GDM1 (cell line): ENCODE results near the gene PTGER4.

Experiments
- DNase-seq: peaks from one replicate; lab custom pipeline; 2025; lab: John Stamatoyannopoulos, UW

The PTGER4 gene

DNA sequence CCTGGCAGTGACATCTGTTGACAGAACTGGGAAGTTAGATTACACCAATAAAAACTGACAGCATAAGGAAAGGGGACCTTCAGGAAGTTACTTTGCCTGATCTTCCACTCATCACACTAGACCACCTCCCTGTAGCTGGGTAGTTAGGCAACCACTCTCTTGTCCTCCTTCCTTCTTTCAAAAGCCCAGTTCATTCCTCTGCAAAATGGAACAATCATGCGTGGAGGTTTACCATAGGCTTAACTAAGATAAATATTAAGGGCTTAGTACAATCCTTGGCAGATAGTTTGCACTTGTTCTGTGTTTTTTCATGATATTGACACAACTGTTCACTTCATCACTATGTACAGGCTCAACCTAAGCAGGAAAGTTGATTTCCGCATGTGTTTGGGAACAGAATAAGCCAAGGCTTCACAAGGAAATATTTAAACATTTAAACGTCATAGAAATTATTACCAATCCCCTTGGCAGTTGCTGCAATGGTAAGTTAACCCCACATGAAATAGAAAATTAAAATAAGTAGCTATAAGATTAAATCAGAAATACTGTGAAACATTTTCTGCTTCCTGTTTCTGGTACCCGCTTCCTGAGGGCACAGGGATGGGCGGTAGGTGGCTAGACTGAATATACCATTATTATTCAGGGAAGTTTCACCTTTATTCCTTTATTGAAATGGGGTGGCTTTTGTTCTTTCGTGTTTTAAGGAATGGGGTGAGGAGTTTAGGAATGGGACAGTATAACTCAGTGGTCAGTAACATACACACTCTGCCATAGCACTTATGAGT, 9.9 kb upstream of the PTGER4 start:
- no peak for DNase-seq

DNA sequence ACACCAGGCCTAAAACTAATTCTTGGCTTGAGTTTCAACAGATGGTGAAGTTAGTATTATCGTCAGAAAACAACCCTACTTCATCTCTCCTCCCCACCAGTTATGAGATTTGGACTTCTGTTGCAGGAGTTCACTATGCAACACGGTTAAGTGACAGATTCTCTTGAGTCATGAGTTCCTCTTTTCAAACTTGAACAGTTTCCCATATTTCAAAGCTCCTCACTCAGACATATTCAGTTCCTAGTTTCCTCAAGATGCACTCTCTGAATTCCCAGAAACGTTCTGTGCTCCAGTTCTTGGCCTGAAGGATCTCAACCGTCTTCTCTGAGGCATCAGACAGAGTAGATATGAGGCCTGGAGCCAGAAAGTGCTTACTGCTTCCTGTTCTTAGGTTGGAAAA, 7.3 kb upstream of the PTGER4 start:
- peak; percentile 19 for DNase-seq

DNA sequence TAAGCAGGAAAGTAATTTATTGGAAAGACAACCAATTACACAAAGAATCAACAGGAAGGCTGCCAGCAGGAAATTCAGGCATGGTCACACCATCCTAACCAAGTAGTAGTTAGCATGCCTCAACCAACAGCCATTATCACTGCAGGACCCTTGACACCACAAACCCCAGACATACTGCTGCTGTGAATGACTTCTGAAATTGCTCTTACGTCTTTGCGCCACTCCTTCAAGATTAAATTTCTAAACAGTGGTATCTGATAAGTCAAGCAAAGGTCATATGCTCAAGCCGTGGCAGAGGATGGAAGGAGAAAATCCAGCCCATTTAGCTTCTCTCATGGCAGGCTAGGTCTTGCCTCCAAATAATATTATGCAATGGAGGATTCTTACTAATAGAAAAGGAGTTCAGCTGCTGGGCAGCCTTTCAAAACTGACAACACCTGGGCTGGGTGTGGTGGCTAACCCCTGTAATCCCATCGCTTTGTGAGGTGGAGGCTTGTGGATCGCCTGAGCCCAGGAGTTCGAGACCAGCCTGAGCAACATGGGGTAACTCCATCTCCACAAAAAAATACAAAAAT, 5.0 kb upstream of the PTGER4 start:
- no peak for DNase-seq

DNA sequence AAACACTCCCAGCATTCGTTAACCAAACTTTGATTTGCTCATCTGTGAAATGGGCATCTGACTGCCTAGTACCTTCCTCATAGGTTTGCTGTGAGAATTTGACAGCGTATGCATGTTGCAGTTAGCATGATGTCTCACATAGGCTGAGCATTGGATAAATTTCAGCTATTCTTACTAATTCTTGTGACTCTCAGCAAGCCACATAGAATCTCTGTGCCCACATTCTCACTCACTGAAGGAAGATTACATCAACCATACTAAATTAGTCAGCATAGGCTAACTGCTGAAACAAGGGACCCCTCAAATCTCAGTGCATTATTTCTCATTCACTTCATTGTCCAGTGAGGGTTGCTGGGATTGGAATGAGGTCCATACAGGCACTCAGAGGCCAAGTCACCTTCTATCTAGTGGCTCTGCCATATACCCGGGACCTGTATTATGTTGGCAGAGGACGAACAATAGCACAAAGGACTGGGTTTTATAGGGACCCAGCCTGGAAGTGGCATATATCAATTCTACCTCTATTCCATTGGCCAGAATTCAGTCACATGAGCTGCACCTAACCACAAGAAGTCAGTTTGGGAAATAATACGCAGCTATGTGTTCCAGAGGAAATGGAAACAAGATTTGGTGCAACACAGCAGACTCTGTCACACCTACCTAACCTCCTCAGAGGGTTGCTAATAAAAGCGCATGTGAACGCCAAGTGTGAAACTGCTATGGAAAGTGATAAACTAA, 4.2 kb upstream of the PTGER4 start:
- no peak for DNase-seq

DNA sequence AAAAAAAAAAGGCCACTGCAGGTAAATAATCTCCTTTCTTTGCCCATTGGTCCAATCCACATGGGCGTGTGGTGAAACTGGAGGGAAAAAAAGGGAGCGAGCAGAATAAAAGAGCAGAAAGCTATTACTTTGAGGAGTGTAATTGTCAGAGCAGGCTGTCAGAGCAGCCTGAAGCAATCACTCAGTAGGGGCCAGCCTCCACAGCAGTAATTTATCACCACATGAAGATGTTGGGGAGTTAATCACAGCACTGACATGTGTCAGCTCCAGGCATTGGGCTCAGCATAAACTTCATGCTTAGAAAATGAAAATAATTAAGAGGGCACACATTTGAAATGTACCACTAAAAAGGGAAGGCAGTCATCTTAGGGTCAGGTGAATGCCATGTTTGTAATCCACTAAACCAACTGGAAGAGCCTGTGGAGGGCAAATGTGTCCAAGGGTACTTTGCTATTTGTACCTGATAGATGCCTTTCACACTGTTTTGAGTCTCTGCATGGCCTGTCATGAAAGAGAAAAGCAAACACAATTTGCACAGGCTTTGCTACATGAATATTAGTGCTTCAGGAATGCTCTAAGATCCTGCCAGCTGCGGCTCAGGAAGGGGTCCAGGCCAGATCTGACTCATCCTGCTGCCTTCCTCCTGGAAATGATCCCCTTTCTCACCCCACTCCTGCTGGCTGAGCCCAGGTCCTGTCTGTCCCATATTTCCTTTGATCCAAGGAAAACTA, 2.9 kb upstream of the PTGER4 start:
- no peak for DNase-seq

DNA sequence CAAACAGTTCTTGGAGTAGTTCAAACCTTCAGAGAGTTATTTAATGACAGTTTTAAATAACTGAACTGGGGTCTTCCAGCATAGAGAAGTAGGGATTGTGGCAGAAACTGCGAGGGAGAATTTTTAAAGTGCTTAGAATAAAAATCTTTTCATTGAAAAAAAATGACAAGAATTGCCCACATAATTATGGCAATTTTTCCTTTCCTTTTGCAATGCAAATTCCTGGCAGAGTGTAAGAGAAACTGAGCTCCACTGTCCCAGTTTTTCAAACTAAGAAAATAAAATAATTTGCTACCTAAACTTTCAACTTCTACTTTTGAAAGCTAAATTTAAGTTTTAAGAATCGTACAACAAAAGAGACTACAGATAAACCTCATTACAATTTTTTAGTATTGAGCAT, 2.3 kb upstream of the PTGER4 start:
- no peak for DNase-seq

DNA sequence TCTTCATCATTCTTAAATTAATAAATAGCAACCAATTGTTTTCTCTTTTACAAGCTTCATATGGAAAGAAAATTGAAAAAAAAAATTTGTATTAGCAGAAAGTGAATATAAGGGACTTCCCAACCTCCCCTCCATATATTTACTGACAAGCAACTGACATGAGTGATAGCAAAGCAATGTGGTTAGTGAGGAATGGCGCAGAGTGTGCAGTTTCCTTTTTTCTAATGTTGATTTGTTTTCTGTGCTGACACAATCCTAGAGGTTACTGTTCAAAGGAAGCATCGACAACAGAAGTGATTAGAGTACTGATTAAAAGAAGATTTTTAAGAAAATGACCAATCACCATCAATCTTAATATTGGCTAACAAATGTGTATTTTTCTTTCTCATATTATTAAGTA, 1.7 kb upstream of the PTGER4 start:
- no peak for DNase-seq

DNA sequence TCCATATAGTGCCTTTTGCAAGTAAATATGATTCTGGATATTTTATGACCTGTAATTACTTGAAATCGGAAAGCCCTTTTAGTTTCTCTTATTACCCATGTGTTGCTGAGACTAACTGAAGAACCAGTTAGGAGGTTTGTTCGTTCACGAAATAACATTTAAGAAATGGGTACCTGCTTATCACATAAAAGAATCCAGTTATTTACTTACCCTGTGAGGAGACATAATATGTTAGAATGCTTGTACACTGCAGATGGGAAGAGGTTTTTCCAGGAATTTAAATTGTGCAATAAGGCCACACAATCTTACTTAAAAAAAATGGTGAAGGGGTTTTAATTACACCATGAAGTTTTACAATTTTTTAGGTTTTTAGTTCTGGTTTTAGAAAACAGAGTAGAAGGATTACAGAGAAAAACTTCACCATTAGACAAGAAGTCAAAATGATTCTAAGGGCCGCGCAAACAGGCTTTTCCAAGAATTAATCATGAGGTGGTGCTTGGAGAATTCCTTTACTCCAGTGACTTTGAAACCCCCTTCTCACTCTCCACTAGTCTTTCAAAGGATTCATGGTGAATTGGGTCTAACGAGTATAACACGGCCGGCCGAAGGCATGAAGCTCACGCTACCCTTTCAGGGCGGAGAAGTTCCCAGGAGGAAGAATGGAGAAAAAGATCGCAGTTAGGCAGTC, 1.1 kb upstream of the PTGER4 start:
- no peak for DNase-seq

DNA sequence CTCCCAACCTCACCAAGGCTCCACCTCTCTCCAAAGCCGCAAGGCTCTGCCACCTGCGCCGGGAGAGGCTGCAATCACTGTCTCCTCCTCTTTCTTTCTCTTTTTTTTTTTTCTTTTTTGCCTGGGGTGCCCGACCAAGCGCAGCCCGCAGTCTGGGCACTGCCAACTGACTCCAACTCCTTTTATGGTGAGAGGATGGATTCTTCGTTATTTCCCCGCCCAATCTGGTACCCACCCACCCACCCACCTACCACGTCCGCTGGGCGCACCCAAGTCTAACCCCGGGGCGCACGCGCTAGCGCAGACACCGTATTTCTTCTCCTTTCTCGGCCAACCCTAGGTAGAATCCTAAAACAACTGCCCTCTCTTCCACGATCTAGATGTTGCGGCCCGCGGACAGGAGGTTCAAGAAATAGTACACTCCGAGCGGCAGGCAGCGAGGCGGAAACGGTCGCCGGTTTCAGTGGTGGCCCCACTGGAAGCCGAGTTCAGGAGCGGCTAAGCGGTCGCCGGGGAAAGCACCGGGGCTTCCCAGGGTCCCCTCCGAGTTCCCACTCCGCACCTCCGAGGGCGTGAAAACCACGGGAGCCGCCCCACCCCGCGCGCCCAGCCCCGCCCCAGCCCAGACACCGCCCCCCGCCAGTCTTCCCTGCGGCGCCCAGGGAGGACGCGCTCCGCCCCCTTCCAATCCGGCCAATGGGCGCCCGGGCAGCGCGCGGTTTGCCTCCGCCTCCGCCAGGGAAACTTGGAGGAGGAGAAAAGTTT, 385 bp upstream of the PTGER4 start:
- DNase-seq, result peak; percentile 73

DNA sequence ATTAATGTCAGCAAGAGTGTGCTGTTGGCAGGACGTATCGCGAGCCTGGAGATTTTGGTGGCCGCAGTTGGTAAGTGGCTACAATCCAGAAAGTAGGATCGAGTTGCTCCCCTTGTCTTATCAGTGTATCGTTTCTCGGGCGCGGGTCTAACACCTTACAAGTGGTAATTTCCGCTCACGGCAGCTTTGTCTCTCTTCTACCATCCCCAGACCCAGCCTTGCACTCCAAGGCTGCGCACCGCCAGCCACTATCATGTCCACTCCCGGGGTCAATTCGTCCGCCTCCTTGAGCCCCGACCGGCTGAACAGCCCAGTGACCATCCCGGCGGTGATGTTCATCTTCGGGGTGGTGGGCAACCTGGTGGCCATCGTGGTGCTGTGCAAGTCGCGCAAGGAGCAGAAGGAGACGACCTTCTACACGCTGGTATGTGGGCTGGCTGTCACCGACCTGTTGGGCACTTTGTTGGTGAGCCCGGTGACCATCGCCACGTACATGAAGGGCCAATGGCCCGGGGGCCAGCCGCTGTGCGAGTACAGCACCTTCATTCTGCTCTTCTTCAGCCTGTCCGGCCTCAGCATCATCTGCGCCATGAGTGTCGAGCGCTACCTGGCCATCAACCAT, 1.1 kb downstream of the PTGER4 start:
- no peak for DNase-seq

DNA sequence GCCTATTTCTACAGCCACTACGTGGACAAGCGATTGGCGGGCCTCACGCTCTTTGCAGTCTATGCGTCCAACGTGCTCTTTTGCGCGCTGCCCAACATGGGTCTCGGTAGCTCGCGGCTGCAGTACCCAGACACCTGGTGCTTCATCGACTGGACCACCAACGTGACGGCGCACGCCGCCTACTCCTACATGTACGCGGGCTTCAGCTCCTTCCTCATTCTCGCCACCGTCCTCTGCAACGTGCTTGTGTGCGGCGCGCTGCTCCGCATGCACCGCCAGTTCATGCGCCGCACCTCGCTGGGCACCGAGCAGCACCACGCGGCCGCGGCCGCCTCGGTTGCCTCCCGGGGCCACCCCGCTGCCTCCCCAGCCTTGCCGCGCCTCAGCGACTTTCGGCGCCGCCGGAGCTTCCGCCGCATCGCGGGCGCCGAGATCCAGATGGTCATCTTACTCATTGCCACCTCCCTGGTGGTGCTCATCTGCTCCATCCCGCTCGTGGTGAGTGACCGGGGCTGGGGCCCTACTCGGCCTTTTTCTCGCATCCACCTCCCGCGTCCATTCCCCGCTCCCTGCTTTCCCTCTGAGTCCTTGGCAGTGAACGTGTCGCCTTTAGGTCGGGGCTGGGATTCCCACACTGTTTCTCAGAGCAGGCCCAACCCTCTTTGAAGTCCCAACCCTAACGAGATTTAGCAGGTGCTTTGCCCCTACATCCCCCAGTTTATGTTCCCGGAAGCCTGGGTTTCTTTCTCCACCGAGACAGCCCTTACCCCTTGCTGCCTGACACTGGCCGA, 1.8 kb downstream of the PTGER4 start:
- DNase-seq, result no peak

DNA sequence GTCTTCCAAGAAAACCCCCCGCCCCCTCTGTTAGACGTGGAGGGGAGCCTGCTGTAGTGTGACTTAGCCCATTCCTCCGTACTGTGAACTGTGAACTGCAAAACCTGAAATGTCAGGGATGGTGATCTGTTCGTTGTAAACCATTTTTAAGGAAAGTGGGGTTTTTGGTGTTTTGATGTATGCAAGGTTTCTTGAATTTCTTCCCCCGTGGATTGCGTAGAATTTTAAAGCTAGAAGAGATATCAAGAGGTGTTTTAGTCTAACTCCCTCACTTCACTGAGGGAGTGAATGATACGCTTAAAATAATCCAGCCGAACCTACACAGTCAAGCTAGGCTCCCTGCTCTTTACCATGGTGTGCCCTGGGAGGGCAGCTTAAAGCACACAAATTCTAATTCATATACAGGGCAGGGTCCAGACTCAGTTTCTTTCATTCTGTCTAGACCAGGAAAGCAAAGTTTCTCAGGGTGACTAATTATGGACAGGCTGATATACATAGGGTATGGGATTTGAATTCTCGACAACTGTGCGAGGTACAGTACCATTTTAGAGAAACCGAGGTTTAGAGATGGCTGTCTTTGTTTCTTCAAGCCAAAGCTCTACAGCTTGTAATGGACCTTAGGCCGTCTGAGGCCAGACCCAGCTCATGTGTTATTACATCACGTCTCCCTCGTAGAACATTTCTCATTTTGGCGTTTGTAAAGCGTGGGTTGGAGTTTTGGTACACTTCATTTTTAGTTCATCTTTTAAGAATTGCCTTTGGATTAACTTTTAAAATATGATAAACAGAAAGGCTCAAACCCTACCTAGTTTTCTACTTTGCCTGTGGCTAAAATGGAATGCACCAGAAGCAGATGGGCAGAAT, 2.7 kb downstream of the PTGER4 start:
- no peak for DNase-seq

DNA sequence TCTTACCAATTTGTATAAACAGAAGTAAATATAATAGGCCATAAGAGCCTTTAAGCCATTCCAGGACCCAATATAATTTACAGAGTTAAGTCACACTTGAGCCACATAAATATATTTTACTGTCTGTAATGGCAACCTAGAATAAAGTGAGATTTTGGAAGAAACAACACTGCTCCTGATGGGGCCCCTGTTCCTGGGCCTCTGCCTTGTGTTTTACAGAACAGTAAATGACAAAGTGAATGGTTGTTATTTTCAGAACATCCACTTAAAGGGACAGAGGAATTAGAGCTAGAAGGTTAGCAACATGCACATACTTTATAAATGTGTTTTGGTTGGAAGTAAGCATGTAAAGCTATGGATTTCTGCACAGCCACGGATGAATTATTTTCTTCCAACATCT, 3.6 kb downstream of the PTGER4 start:
- DNase-seq, result no peak

DNA sequence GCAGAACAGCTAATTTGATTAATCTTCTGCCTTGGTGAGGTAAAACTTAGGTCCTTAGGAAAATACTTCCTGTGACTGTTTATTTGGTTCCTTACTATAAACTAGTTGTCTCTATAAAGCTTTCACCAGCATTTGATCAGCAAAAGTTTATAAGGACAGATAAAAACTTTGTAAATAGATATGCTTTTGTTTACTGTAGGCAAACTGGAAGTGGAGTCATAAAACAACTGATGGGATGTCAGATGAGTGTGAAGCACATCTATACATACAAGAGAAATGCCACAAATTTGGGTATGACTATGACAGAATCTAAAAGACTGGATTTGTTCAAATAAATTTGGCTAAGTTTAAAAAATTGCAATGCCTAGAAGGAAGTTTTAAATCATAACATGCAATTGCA, 5.5 kb downstream of the PTGER4 start:
- no peak for DNase-seq

DNA sequence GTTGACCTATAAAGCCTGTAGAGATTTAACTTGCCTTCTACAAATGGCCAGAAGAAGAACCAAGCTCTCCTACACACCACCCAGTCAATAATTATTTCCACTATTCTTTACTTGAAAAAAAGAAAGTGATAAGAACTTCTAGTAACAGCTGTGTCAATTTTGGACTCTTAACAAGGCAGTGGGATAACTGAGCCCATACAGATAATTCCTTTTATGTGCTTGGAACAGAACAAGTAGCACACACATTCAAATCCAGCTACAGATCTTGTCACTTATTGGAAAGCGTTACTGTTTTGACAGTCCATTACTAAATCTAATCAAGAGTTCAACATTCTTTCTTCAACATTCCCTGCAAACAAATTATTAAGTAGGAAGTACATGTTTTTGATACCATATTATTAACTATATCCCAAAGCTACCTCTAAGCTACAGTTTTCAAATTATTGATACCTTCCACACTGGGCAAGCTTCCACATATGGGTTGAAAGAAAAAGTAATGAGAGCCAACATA, 6.3 kb downstream of the PTGER4 start:
- DNase-seq, result no peak

DNA sequence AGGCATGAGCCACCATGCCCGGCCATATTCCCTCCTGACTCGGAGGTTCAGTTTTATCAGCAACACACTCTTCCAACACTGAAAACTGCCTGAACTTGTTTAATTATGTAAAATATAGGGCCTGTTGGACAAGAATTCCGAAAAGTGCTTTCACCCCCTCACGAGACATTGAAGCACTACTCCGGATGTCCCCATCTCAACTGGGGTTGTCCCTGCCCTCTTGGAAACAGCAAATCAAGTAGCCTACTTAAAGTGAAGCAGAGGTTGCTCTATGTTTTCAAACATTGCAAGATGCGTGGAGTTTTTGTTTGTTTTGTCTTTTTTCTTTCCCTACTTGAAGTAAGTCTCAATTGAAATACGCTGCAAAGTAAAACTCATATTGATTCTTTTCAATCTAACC, 7.6 kb downstream of the PTGER4 start:
- DNase-seq, result no peak

DNA sequence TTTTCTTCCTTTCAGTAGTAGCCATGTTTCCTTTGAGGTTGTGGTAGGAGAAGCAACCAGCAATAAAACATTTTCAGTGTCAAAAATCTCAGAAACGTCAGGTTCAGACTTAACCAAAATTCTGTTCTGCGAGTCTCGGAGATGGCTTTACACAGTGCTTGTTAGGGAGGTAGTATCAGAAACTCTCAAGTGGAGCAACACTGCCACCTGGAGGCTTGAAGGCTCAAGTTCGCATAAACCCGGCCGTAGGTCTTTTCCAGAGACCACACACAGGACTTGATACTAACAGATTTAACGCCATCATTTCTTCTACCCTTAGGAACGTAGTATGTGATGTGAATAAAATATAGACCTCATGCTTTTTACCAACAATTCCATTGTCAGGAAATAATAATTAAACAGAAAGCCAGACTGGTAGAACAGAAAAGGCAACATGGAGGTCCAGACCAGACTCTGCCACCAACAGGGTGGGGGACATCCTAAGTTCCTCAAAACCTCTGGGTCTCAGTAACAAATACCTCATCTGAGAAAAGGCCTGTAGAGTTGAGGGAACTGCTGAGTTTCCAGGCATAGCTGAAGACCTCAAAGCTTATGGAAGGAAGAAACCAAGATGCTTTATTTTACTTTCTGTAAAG, 8.5 kb downstream of the PTGER4 start:
- peak; percentile 69 for DNase-seq

DNA sequence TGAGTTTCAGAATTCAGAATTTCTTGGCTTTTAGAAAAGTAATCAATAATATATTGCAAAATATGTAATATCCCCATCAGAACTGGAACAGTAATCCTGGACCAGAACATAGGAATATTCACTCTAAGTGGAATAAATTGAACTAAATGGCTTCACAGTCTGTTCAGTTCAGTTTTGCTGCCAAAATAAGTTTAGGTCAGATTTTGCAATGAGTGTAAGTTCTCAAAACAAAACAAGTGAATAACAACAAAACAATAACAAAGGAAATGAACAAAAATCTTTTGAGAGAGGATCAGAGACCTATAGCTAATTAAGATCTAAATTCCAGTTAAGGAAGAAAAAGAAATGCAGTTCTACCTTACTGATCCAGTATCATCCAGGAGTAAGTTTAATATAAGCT, 9.3 kb downstream of the PTGER4 start:
- DNase-seq, result no peak
